Measurements from ENCODE around the gene HOXA7.

HOXA7 gene

GRCh38 chr7:27159266-27160144, 3.0 kb upstream of the HOXA7 start:
- no peak for DNase-seq (ENCODE audit: low read depth)

- no peak for DNase-seq (ENCODE audit: low read depth)
Observed at GRCh38 chr7:27158436-27159265, 2.2 kb upstream of the HOXA7 start.

- DNase-seq (ENCODE audit: low read depth), result no peak
Observed at GRCh38 chr7:27157702-27158431, 1.4 kb upstream of the HOXA7 start.

- DNase-seq (ENCODE audit: low read depth), result no peak
Observed at GRCh38 chr7:27156916-27157701, 634 bp upstream of the HOXA7 start.

- no peak for DNase-seq (ENCODE audit: low read depth)
Observed at GRCh38 chr7:27155816-27156507, 513 bp downstream of the HOXA7 start.

GRCh38 chr7:27154901-27155815, 1.3 kb downstream of the HOXA7 start:
- no peak for DNase-seq (ENCODE audit: low read depth)

GRCh38 chr7:27154369-27154768, 2.1 kb downstream of the HOXA7 start:
- no peak for DNase-seq (ENCODE audit: low read depth)

- DNase-seq (ENCODE audit: low read depth), result no peak
Observed at GRCh38 chr7:27153526-27153925, 2.9 kb downstream of the HOXA7 start.

GRCh38 chr7:27152816-27153442, 3.5 kb downstream of the HOXA7 start:
- no peak for DNase-seq (ENCODE audit: low read depth)

GRCh38 chr7:27151931-27152815, 4.3 kb downstream of the HOXA7 start, which contains the start of gene HOXA3:
Gene HOXA3 (minus strand): TSS chr7:27152583. CDS start chr7:27110640, 41,943 bp downstream.
- no peak for DNase-seq (ENCODE audit: low read depth)

- no peak for DNase-seq (ENCODE audit: low read depth)
Observed at GRCh38 chr7:27151341-27151930, 5.0 kb downstream of the HOXA7 start.

GRCh38 chr7:27150568-27151340, 5.7 kb downstream of the HOXA7 start:
- DNase-seq (ENCODE audit: low read depth), result no peak

GRCh38 chr7:27149842-27150567, 6.5 kb downstream of the HOXA7 start:
- DNase-seq (ENCODE audit: low read depth), result no peak

GRCh38 chr7:27148756-27149641, 7.5 kb downstream of the HOXA7 start:
- no peak for DNase-seq (ENCODE audit: low read depth)

GRCh38 chr7:27148031-27148755, 8.3 kb downstream of the HOXA7 start:
- no peak for DNase-seq (ENCODE audit: low read depth)
